WERI-Rb-1 (cell line): Measurements from ENCODE around the gene LRFN4.

Experiments
- DNase-seq: peaks from one replicate; pipeline ENCODE4 v3.0.0-alpha.2; 2020
- H3K27ac ChIP-seq: fragments of 250-450 bp; sonication (Bioruptor Pico); 2 replicates; pipeline ENCODE4 v1.5.1; 2020; ENCODE audit warnings: mild to moderate bottlenecking, moderate library complexity
- H3K27me3 ChIP-seq: fragments of 250-450 bp; sonication (Bioruptor Pico); 2 replicates; pipeline ENCODE4 v1.5.1; 2021; ENCODE audit warnings: mild to moderate bottlenecking, low read depth, moderate library complexity; ENCODE audit not compliant: insufficient read depth, severe bottlenecking
- H3K36me3 ChIP-seq: fragments of 250-450 bp; sonication (Bioruptor Pico); 2 replicates; pipeline ENCODE4 v1.5.1; 2020; ENCODE audit warnings: mild to moderate bottlenecking, moderate library complexity
- H3K4me3 ChIP-seq: 2 replicates; pipeline ENCODE4 v1.5.1; 2011; ENCODE audit warnings: low read depth, mild to moderate bottlenecking, control low read depth, low read length
- H3K9me3 ChIP-seq: fragments of 250-450 bp; sonication (Bioruptor Pico); 2 replicates; pipeline ENCODE4 v1.5.1; 2021; ENCODE audit warnings: mild to moderate bottlenecking, moderate library complexity; ENCODE audit not compliant: severe bottlenecking
- CTCF ChIP-seq: IDR thresholded peaks from 2 replicates; pipeline ENCODE4 v1.5.1; 2011; ENCODE audit warnings: low read depth, mild to moderate bottlenecking, control low read depth, inconsistent platforms, low read length

LRFN4 gene

GRCh38 chr11:66861774-66862558, 5.1 kb downstream of the LRFN4 start:
- H3K36me3 ChIP-seq, result peaks cover 8% of the 10 kb centered on the region

DNA sequence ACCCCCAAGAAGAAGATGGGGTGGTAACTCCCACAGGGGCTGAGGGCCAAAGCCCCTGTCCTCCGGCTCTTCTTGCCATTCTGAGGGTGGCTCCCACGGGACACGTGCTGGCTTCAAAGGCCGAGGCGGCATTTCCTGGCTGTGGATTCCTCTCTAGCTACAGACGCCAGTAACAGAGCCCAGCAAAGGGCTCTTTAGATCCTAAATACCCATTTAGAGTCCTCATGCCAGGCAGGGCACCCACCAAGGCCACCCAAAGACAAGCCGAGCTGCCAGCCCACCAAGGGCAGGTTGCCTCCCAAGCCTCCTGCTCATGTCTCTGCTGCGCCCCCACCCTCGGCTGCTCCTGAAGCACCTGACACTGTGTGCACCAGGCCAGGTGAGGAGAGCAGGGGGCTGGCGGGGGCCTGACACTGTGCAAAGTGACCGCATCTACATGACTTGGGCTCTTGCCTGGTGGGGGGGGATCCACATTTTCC, 5.7 kb downstream of the LRFN4 start:
- no peaks in the 10 kb centered on the region for H3K27me3 ChIP-seq
- no peak for TF ChIP-seq CTCF
- H3K4me3 ChIP-seq, result no peak overlapping the region
- DNase-seq, result no peak
- peaks cover 8% of the 10 kb centered on the region for H3K36me3 ChIP-seq
- H3K9me3 ChIP-seq, result no peaks in the 10 kb centered on the region
- H3K27ac ChIP-seq, result no peak overlapping the region

More at GRCh38 chr11:66861774-66862558, 5.1 kb downstream of the LRFN4 start:
- Histone ChIP-seq H3K4me3 (no peak overlapping the region), H3K9me3 (no peaks in the 10 kb centered on the region), H3K27ac (no peak overlapping the region), H3K27me3 (no peaks in the 10 kb centered on the region)
- no peak for DNase-seq
- no peak for TF ChIP-seq CTCF

- H3K27me3 ChIP-seq, result no peaks in the 10 kb centered on the region
- no peak overlapping the region for H3K27ac ChIP-seq
- TF ChIP-seq CTCF, result no peak
- H3K36me3 ChIP-seq, result peaks cover 5% of the 10 kb centered on the region
- no peak overlapping the region for H3K4me3 ChIP-seq
- DNase-seq, result no peak
- no peaks in the 10 kb centered on the region for H3K9me3 ChIP-seq
These were observed 6.7 kb downstream of the LRFN4 start for GRCh38 chr11:66863428-66864125.

DNA sequence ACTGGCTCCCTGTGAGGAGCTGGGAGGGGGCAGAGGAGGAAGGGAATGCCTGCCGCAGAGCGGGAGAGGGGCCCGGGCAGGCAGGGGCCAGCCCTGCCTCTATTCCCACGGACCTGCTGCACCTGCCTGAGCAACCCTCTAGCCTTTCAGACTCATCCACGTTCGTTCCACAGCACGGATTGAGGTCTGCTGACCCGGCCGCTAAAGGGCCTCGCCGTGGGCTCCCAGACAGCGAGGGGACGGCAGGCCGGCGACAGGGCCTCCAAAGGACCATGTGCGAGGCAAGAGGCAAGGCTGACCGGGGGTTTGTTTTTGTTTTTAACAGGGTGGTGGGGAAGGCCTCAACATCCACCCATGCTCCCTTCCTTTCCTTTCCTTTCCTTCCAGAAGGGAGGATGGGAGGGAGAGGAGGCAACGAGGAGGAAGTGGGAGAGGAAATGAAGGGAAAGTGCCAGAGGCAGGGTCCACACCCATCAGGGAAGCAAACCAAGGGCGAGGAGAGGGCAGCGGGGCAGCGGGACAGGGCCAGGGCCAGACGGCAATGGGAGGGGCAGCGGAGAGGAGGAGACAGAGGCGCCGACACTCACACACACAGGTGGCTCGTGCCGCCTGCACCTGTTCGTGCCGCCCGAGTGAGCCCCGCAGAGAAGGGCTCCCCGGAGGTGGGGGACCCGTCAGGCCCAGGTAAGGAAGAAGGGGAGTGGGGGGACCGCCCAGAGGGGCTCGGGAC, 7.5 kb downstream of the LRFN4 start:
- TF ChIP-seq CTCF, result no peak
- Histone ChIP-seq H3K27ac (no peak overlapping the region), H3K36me3 (peaks cover 4% of the 10 kb centered on the region), H3K9me3 (no peaks in the 10 kb centered on the region), H3K27me3 (no peaks in the 10 kb centered on the region), H3K4me3 (no peak overlapping the region)
- DNase-seq, result no peak

DNA sequence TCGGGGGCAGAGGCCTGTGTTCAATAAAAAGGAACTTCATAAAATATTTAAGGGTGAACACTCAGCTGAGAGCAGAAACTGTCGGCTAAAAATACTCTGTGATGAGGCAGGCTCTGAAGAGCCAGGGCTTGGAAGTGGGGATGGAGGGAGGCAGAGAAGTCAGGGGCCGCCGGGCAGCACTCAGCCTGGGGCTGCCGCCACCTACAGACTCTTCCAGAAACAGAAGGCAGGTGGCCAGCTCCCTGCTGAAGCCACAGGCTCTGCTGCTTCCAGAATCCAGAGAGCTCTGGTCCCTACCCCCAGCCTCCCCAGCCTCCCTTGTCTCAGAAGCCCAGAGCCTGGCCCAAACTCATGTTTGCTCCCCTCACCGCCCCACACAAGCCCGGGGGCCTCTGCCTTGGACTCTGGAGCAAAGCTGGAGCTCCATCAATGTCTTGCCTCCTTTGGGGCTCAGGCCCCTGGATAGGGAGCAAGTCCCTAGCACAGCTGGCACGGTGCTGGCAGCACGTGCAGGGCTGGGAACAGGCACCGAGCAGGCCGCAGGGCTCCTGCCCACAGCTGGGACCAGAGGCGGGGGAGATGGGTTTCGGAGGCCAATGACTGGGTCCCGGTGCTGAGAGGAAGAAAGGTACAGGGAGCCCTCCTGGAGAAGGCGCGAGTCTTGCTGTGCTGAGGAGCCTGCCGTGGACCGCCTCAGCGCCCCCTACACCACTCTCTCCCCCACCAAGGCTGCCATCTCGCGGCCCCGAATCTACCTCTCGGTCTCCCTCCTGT, 8.2 kb downstream of the LRFN4 start:
- Histone ChIP-seq H3K9me3 (no peaks in the 10 kb centered on the region), H3K27ac (no peak overlapping the region), H3K27me3 (no peaks in the 10 kb centered on the region), H3K36me3 (peaks cover 8% of the 10 kb centered on the region), H3K4me3 (no peak overlapping the region)
- TF ChIP-seq CTCF, result no peak
- no peak for DNase-seq
